ENCODE results near the gene SMG6. TPM values are rescaled to one million over a fixed set of nuclear protein-coding genes. Genes with fewer than 3 reads are reported as not detected.
A peak's percentile ranks its signal among the peaks of the same experiment; 100 is the strongest.

The SMG6 gene
- total and polyA plus RNA-seq, 2 of the 13 experiments (the other 11 are each of a cell fraction or from before 2014, with no cell fraction given): 4.6 to 14.6 TPM

DNA sequence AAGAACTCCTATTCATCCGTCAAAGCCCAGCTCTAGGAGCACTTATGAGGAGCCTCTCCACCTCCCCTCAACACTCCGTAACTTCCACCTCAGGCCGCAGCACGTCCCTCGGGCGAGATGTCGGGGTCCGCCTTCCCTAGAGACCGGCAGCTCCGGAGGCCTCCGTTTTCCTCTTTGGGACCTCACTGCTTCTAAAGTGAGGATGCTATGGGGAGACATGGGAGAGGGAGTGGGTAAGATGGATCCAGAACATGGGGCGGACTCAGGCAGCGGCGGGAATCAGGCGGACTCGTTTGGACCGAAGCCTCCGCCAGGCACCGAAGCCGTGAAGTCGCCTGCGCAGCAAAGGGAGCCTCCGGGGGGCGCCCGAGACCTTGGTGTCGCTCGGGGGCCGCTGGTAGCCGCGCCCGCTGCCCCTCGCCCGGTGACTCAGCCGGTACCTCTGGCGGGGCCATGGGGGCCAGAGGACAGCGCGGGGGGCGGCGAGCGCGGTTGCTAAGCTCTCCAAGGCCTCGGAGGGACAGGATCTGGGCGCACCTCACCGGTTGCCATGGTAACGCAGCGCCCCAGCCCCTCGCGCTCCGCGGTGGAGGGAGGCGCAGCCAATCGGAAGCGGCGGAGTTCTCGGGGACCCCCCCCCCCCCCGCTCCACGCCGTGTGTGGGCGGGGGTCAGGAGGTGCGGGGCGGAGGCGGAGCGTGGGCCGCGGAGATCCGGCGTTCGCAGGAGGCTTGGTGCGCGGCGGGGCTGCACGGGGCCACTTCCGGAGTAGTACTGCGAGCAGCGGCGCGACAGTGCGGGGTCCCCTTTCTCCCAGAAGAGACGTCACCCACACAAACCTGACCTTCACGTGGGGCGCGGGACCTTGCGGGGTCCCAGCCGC is 250.0 kb downstream of the SMG6 start (continued):
- TF ChIP-seq, protein P1, sequence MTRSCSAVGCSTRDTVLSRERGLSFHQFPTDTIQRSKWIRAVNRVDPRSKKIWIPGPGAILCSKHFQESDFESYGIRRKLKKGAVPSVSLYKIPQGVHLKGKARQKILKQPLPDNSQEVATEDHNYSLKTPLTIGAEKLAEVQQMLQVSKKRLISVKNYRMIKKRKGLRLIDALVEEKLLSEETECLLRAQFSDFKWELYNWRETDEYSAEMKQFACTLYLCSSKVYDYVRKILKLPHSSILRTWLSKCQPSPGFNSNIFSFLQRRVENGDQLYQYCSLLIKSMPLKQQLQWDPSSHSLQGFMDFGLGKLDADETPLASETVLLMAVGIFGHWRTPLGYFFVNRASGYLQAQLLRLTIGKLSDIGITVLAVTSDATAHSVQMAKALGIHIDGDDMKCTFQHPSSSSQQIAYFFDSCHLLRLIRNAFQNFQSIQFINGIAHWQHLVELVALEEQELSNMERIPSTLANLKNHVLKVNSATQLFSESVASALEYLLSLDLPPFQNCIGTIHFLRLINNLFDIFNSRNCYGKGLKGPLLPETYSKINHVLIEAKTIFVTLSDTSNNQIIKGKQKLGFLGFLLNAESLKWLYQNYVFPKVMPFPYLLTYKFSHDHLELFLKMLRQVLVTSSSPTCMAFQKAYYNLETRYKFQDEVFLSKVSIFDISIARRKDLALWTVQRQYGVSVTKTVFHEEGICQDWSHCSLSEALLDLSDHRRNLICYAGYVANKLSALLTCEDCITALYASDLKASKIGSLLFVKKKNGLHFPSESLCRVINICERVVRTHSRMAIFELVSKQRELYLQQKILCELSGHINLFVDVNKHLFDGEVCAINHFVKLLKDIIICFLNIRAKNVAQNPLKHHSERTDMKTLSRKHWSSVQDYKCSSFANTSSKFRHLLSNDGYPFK (CRISPR knock-in tag; IDR thresholded peaks at IDR 0.05; ENCODE audit: borderline replicate concordance): peak; percentile 9; the same call in 1 of the 2 replicates
- TF ChIP-seq RFXANK (CRISPR knock-in tag; IDR thresholded peaks at IDR 0.05) (no peak), TGIF2 (CRISPR knock-in tag; IDR thresholded peaks at IDR 0.05) (no peak), SP5 (CRISPR knock-in tag; IDR thresholded peaks at IDR 0.05; ENCODE audit: borderline replicate concordance, low read depth) (no peak), ZNF777 (CRISPR knock-in tag; IDR thresholded peaks at IDR 0.05) (no peak), RBM39 (IDR thresholded peaks at IDR 0.05; ENCODE audit: low read depth, low read length, poor library complexity, severe bottlenecking) (no peak), ZNF101 (CRISPR knock-in tag; IDR thresholded peaks at IDR 0.05; ENCODE audit: borderline replicate concordance, low read depth) (no peak), ZNF629 (CRISPR knock-in tag; conservative IDR thresholded peaks at IDR 0.05) (no peak), ZNF816 (CRISPR knock-in tag; IDR thresholded peaks at IDR 0.05; ENCODE audit: borderline replicate concordance) (no peak), YEATS4 (CRISPR knock-in tag; IDR thresholded peaks at IDR 0.05; ENCODE audit: borderline replicate concordance) (no peak), RFXAP (CRISPR knock-in tag; IDR thresholded peaks at IDR 0.05; ENCODE audit: borderline replicate concordance) (no peak), ZNF589 (CRISPR knock-in tag; conservative IDR thresholded peaks at IDR 0.05) (no peak), HNRNPK (IDR thresholded peaks at IDR 0.05; ENCODE audit: low read depth, low read length, poor library complexity, severe bottlenecking) (peak; percentile 64), NAIF1 (CRISPR knock-in tag; IDR thresholded peaks at IDR 0.05; ENCODE audit: borderline replicate concordance) (no peak)
- TF ChIP-seq, protein P2, sequence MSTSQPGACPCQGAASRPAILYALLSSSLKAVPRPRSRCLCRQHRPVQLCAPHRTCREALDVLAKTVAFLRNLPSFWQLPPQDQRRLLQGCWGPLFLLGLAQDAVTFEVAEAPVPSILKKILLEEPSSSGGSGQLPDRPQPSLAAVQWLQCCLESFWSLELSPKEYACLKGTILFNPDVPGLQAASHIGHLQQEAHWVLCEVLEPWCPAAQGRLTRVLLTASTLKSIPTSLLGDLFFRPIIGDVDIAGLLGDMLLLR (CRISPR knock-in tag; IDR thresholded peaks at IDR 0.05): 0 out of 2 replicates have a peak, but pooled peaks have one; percentile 49
- TF ChIP-seq, protein P3, sequence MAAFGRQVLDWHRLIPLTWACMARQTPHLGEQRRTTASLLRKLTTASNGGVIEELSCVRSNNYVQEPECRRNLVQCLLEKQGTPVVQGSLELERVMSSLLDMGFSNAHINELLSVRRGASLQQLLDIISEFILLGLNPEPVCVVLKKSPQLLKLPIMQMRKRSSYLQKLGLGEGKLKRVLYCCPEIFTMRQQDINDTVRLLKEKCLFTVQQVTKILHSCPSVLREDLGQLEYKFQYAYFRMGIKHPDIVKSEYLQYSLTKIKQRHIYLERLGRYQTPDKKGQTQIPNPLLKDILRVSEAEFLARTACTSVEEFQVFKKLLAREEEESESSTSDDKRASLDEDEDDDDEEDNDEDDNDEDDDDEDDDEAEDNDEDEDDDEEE (CRISPR knock-in tag; IDR thresholded peaks at IDR 0.05): no peak
- TF ChIP-seq, protein P4, sequence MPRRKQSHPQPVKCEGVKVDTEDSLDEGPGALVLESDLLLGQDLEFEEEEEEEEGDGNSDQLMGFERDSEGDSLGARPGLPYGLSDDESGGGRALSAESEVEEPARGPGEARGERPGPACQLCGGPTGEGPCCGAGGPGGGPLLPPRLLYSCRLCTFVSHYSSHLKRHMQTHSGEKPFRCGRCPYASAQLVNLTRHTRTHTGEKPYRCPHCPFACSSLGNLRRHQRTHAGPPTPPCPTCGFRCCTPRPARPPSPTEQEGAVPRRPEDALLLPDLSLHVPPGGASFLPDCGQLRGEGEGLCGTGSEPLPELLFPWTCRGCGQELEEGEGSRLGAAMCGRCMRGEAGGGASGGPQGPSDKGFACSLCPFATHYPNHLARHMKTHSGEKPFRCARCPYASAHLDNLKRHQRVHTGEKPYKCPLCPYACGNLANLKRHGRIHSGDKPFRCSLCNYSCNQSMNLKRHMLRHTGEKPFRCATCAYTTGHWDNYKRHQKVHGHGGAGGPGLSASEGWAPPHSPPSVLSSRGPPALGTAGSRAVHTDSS (CRISPR knock-in tag; conservative IDR thresholded peaks at IDR 0.05): no peak
- TF ChIP-seq, protein P5, sequence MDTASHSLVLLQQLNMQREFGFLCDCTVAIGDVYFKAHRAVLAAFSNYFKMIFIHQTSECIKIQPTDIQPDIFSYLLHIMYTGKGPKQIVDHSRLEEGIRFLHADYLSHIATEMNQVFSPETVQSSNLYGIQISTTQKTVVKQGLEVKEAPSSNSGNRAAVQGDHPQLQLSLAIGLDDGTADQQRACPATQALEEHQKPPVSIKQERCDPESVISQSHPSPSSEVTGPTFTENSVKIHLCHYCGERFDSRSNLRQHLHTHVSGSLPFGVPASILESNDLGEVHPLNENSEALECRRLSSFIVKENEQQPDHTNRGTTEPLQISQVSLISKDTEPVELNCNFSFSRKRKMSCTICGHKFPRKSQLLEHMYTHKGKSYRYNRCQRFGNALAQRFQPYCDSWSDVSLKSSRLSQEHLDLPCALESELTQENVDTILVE (CRISPR knock-in tag; IDR thresholded peaks at IDR 0.05): no peak
- TF ChIP-seq, protein P6, sequence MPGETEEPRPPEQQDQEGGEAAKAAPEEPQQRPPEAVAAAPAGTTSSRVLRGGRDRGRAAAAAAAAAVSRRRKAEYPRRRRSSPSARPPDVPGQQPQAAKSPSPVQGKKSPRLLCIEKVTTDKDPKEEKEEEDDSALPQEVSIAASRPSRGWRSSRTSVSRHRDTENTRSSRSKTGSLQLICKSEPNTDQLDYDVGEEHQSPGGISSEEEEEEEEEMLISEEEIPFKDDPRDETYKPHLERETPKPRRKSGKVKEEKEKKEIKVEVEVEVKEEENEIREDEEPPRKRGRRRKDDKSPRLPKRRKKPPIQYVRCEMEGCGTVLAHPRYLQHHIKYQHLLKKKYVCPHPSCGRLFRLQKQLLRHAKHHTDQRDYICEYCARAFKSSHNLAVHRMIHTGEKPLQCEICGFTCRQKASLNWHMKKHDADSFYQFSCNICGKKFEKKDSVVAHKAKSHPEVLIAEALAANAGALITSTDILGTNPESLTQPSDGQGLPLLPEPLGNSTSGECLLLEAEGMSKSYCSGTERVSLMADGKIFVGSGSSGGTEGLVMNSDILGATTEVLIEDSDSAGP (CRISPR knock-in tag; IDR thresholded peaks at IDR 0.05; ENCODE audit: borderline replicate concordance): peak; percentile 55; the same call in 1 of the 2 replicates

Data from HepG2 (cell line).